ENCODE results near the gene SNX19.

SNX19 gene

GRCh38 chr11:130888790-130889189, 27.5 kb downstream of the SNX19 start:
- Histone ChIP-seq H3K4me1 (ENCODE audit: low read length) (no peaks in the 10 kb centered on the region), H3K9me3 (ENCODE audit: insufficient read depth, low read length) (no peaks in the 10 kb centered on the region), H3K27ac (ENCODE audit: low read length) (no peak overlapping the region), H3K27me3 (ENCODE audit: low read depth, low read length) (no peaks in the 10 kb centered on the region), H3K4me3 (ENCODE audit: low read length) (no peak overlapping the region), H3K9ac (ENCODE audit: low read length) (no peak overlapping the region), H3K36me3 (replicated peaks; ENCODE audit: low read depth, low read length) (peaks cover 18% of the 10 kb centered on the region), H4K20me1 (ENCODE audit: insufficient read depth, low read length) (no peaks in the 10 kb centered on the region), H2AFZ (ENCODE audit: low read depth, low read length) (no peak overlapping the region), H3K4me2 (ENCODE audit: low read length) (no peak overlapping the region), H3K79me2 (ENCODE audit: low read length) (no peaks in the 10 kb centered on the region)
- TF ChIP-seq CTCF (IDR thresholded peaks at IDR 0.05; ENCODE audit: low read depth, low read length) (no peak), EZH2phosphoT487 (IDR thresholded peaks at IDR 0.05; ENCODE audit: low read depth) (no peak)

GRCh38 chr11:130886704-130887103, 29.6 kb downstream of the SNX19 start:
- no peaks in the 10 kb centered on the region for H3K9me3 ChIP-seq (ENCODE audit: insufficient read depth, low read length)
- TF ChIP-seq CTCF (IDR thresholded peaks at IDR 0.05; ENCODE audit: low read depth, low read length) (no peak), EZH2phosphoT487 (IDR thresholded peaks at IDR 0.05; ENCODE audit: low read depth) (no peak)
- no peak overlapping the region for H2AFZ ChIP-seq (ENCODE audit: low read depth, low read length)
- no peaks in the 10 kb centered on the region for H4K20me1 ChIP-seq (ENCODE audit: insufficient read depth, low read length)
- H3K4me2 ChIP-seq (ENCODE audit: low read length) = no peak overlapping the region
- no peaks in the 10 kb centered on the region for H3K4me1 ChIP-seq (ENCODE audit: low read length)
- no peak overlapping the region for H3K4me3 ChIP-seq (ENCODE audit: low read length)
- H3K27me3 ChIP-seq (ENCODE audit: low read depth, low read length) = no peaks in the 10 kb centered on the region
- H3K36me3 ChIP-seq (replicated peaks; ENCODE audit: low read depth, low read length) = peaks cover 25% of the 10 kb centered on the region
- no peak overlapping the region for H3K9ac ChIP-seq (ENCODE audit: low read length)
- no peaks in the 10 kb centered on the region for H3K79me2 ChIP-seq (ENCODE audit: low read length)
- H3K27ac ChIP-seq (ENCODE audit: low read length) = no peak overlapping the region

GRCh38 chr11:130882138-130882551, 34.1 kb downstream of the SNX19 start:
- H3K4me3 ChIP-seq (ENCODE audit: low read length) = no peak overlapping the region
- H4K20me1 ChIP-seq (ENCODE audit: insufficient read depth, low read length) = no peaks in the 10 kb centered on the region
- no peak overlapping the region for H3K27ac ChIP-seq (ENCODE audit: low read length)
- no peaks in the 10 kb centered on the region for H3K79me2 ChIP-seq (ENCODE audit: low read length)
- H3K27me3 ChIP-seq (ENCODE audit: low read depth, low read length) = no peaks in the 10 kb centered on the region
- no peak for TF ChIP-seq CTCF (IDR thresholded peaks at IDR 0.05; ENCODE audit: low read depth, low read length)
- TF ChIP-seq EZH2phosphoT487 (IDR thresholded peaks at IDR 0.05; ENCODE audit: low read depth) = no peak
- no peaks in the 10 kb centered on the region for H3K4me1 ChIP-seq (ENCODE audit: low read length)
- no peak overlapping the region for H3K9ac ChIP-seq (ENCODE audit: low read length)
- H3K36me3 ChIP-seq (replicated peaks; ENCODE audit: low read depth, low read length) = peaks cover 37% of the 10 kb centered on the region
- no peak overlapping the region for H3K4me2 ChIP-seq (ENCODE audit: low read length)
- H3K9me3 ChIP-seq (ENCODE audit: insufficient read depth, low read length) = no peaks in the 10 kb centered on the region
- H2AFZ ChIP-seq (ENCODE audit: low read depth, low read length) = no peak overlapping the region

GRCh38 chr11:130881475-130882137, 34.7 kb downstream of the SNX19 start:
- Histone ChIP-seq H3K4me2 (ENCODE audit: low read length) (no peak overlapping the region), H2AFZ (ENCODE audit: low read depth, low read length) (no peak overlapping the region), H3K4me1 (ENCODE audit: low read length) (no peaks in the 10 kb centered on the region), H4K20me1 (ENCODE audit: insufficient read depth, low read length) (no peaks in the 10 kb centered on the region), H3K27ac (ENCODE audit: low read length) (no peak overlapping the region), H3K79me2 (ENCODE audit: low read length) (no peaks in the 10 kb centered on the region), H3K27me3 (ENCODE audit: low read depth, low read length) (no peaks in the 10 kb centered on the region), H3K9me3 (ENCODE audit: insufficient read depth, low read length) (no peaks in the 10 kb centered on the region), H3K36me3 (replicated peaks; ENCODE audit: low read depth, low read length) (peaks cover 37% of the 10 kb centered on the region), H3K9ac (ENCODE audit: low read length) (no peak overlapping the region), H3K4me3 (ENCODE audit: low read length) (no peak overlapping the region)
- TF ChIP-seq EZH2phosphoT487 (IDR thresholded peaks at IDR 0.05; ENCODE audit: low read depth) = no peak
- TF ChIP-seq CTCF (IDR thresholded peaks at IDR 0.05; ENCODE audit: low read depth, low read length) = no peak

All from OCI-LY3 (cell line).